ENCODE data around the gene PLPP4. TPM values are rescaled to one million over a fixed set of nuclear protein-coding genes. Genes with fewer than 3 reads are reported as not detected.

PLPP4 gene
- polyA plus RNA-seq, 1 of the 3 experiments (the other 2 are of a cell fraction): 27.9 TPM

DNA sequence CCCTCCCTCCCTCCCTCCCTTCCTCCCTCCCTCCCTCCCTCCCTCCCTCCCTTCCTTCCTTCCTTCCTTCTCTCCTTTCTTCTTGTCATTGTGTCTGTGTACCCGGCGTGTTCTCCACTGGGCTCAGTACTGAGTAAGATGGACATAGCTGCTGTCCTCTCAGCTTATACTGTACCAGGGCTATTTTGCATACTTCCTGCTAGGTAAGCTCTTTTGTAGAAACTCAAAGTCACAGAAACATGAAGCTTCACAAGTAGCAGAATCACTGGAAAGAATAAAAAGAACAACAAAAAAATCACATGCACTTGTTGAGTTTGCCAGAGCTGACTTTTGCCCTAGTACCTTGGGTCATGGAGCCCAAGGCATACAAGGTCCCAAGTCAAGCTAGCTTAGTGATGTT lies 125.7 kb downstream of the PLPP4 start:
- peaks cover 0 to 7% of the 10 kb centered on the region in 2 experiments for H3K36me3 ChIP-seq (replicated peaks in 1 of 2; ENCODE audit: control insufficient read depth in 1 of 2, insufficient read depth in 2 of 2, low read length in 1 of 2)
- H3K4me1 ChIP-seq (ENCODE audit: control insufficient read depth in 1 of 2, insufficient read depth in 2 of 2, low read depth in 1 of 2, low read length in 1 of 2): no peaks in the 10 kb centered on the region; a peak in 1 of 4 replicates
- no peaks in the 10 kb centered on the region for H3K9me2 ChIP-seq
- no peak for DNase-seq
- H3F3A ChIP-seq (replicated peaks; ENCODE audit: insufficient read depth): peaks cover 4% of the 10 kb centered on the region
- H3K27ac ChIP-seq (ENCODE audit: low read depth in 2 of 2, low read length in 1 of 2): no peak overlapping the region
- H3K9me3 ChIP-seq: no peaks in the 10 kb centered on the region
- H3K27me3 ChIP-seq (ENCODE audit: insufficient read depth): no peaks in the 10 kb centered on the region
- ChIA-PET POLR2A (no interaction called here), CTCF (no interaction called here)
- H3K4me3 ChIP-seq (ENCODE audit: low read depth in 2 of 2, low read length in 1 of 2): no peak overlapping the region
- peaks cover 25% of the 10 kb centered on the region; the same call in 1 of the 2 replicates for H3K79me2 ChIP-seq (ENCODE audit: insufficient read depth)
- no peak overlapping the region for H3K9ac ChIP-seq
- peaks cover 4% of the 10 kb centered on the region; the same call in 1 of the 2 replicates for H4K20me1 ChIP-seq (ENCODE audit: insufficient read depth)
- TF ChIP-seq MEF2A (IDR thresholded peaks at IDR 0.05; ENCODE audit: borderline replicate concordance, low read depth): no peak
- no peak for TF ChIP-seq EZH2phosphoT487 (IDR thresholded peaks at IDR 0.05; ENCODE audit: borderline replicate concordance, low read depth)
- TF ChIP-seq TEAD4 (IDR thresholded peaks at IDR 0.05; ENCODE audit: borderline replicate concordance, insufficient read depth): no peak
- no peak for TF ChIP-seq TAF1 (IDR thresholded peaks at IDR 0.05; ENCODE audit: borderline replicate concordance, low read depth, low read length)
- TF ChIP-seq NFIC (IDR thresholded peaks at IDR 0.05; ENCODE audit: borderline replicate concordance): no peak
- no peak for TF ChIP-seq FOXM1 (IDR thresholded peaks at IDR 0.05; ENCODE audit: low read depth)
- TF ChIP-seq YY1 (IDR thresholded peaks at IDR 0.05; ENCODE audit: low read depth): no peak
- no peak for TF ChIP-seq RXRA (IDR thresholded peaks at IDR 0.05; ENCODE audit: borderline replicate concordance, low read depth)
- TF ChIP-seq SIN3A (IDR thresholded peaks at IDR 0.05; ENCODE audit: borderline replicate concordance, low read depth, low read length): no peak
- no peak overlapping the region for H2AFZ ChIP-seq (ENCODE audit: low read depth)
- WGBS (ENCODE audit: low lambda C conversion rate): 62% methylated on average over 2 of the region's 2 CpGs
- no peak overlapping the region for H3K4me2 ChIP-seq

DNA sequence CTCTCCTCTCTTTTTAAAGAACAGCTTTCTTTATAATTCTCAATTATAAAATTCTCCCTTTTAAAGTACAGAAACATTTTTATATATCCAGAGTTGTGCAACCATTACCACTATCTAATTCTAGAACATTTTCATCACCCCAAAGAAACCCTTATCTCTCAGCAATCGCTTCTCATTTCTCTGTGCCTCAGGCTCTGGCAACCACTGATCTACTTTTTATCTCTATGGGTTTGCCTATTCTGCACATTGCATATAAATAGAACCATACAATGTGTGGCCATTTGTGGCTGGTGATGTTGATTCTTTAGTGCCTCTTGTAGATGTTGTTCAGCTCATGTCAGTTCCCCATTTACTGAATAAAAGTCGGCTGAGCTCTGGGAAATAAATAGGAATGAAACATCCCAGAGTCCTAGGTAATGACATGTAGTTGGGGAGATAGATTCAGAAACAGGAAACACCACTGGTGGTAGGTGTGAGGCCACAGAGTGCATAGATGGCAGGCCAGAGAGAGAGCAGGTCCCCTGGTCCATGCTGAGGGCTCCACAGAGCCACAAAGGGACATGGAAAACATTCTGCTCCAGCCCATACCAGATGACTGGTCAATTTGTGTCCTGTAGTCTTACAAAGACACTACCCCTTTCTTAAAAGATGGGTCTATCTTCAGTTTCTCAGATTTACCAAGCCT lies 126.5 kb downstream of the PLPP4 start:
- no peak overlapping the region for H3K4me3 ChIP-seq (ENCODE audit: low read depth in 2 of 2, low read length in 1 of 2)
- DNase-seq: no peak
- H4K20me1 ChIP-seq (ENCODE audit: insufficient read depth): peaks cover 4% of the 10 kb centered on the region; the same call in 1 of the 2 replicates
- no peak overlapping the region for H2AFZ ChIP-seq (ENCODE audit: low read depth)
- peaks cover 4% of the 10 kb centered on the region for H3F3A ChIP-seq (replicated peaks; ENCODE audit: insufficient read depth)
- no peaks in the 10 kb centered on the region for H3K9me3 ChIP-seq
- no peaks in the 10 kb centered on the region for H3K9me2 ChIP-seq
- peaks cover 25% of the 10 kb centered on the region; the same call in 1 of the 2 replicates for H3K79me2 ChIP-seq (ENCODE audit: insufficient read depth)
- no peak for TF ChIP-seq NFIC (IDR thresholded peaks at IDR 0.05; ENCODE audit: borderline replicate concordance)
- TF ChIP-seq RCOR1 (IDR thresholded peaks at IDR 0.05; ENCODE audit: low read length): no peak
- TF ChIP-seq CHD2 (IDR thresholded peaks at IDR 0.05; ENCODE audit: low read length, partially characterized antibody): no peak
- TF ChIP-seq, protein P1, sequence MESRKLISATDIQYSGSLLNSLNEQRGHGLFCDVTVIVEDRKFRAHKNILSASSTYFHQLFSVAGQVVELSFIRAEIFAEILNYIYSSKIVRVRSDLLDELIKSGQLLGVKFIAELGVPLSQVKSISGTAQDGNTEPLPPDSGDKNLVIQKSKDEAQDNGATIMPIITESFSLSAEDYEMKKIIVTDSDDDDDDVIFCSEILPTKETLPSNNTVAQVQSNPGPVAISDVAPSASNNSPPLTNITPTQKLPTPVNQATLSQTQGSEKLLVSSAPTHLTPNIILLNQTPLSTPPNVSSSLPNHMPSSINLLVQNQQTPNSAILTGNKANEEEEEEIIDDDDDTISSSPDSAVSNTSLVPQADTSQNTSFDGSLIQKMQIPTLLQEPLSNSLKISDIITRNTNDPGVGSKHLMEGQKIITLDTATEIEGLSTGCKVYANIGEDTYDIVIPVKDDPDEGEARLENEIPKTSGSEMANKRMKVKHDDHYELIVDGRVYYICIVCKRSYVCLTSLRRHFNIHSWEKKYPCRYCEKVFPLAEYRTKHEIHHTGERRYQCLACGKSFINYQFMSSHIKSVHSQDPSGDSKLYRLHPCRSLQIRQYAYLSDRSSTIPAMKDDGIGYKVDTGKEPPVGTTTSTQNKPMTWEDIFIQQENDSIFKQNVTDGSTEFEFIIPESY (IDR thresholded peaks at IDR 0.05; ENCODE audit: borderline replicate concordance, low read depth): no peak
- no peak for TF ChIP-seq TCF12 (IDR thresholded peaks at IDR 0.05)
- TF ChIP-seq, protein P2, sequence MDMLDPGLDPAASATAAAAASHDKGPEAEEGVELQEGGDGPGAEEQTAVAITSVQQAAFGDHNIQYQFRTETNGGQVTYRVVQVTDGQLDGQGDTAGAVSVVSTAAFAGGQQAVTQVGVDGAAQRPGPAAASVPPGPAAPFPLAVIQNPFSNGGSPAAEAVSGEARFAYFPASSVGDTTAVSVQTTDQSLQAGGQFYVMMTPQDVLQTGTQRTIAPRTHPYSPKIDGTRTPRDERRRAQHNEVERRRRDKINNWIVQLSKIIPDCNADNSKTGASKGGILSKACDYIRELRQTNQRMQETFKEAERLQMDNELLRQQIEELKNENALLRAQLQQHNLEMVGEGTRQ (IDR thresholded peaks at IDR 0.05; ENCODE audit: borderline replicate concordance, low read depth, low read length): no peak
- TF ChIP-seq, protein P3, sequence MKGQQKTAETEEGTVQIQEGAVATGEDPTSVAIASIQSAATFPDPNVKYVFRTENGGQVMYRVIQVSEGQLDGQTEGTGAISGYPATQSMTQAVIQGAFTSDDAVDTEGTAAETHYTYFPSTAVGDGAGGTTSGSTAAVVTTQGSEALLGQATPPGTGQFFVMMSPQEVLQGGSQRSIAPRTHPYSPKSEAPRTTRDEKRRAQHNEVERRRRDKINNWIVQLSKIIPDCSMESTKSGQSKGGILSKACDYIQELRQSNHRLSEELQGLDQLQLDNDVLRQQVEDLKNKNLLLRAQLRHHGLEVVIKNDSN (IDR thresholded peaks at IDR 0.05; ENCODE audit: borderline replicate concordance, low read depth): no peak
- TF ChIP-seq, protein P4, sequence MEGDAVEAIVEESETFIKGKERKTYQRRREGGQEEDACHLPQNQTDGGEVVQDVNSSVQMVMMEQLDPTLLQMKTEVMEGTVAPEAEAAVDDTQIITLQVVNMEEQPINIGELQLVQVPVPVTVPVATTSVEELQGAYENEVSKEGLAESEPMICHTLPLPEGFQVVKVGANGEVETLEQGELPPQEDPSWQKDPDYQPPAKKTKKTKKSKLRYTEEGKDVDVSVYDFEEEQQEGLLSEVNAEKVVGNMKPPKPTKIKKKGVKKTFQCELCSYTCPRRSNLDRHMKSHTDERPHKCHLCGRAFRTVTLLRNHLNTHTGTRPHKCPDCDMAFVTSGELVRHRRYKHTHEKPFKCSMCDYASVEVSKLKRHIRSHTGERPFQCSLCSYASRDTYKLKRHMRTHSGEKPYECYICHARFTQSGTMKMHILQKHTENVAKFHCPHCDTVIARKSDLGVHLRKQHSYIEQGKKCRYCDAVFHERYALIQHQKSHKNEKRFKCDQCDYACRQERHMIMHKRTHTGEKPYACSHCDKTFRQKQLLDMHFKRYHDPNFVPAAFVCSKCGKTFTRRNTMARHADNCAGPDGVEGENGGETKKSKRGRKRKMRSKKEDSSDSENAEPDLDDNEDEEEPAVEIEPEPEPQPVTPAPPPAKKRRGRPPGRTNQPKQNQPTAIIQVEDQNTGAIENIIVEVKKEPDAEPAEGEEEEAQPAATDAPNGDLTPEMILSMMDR (IDR thresholded peaks at IDR 0.05): no peak
- no peak for TF ChIP-seq RAD21 (IDR thresholded peaks at IDR 0.05; ENCODE audit: low read length)
- no peaks in the 10 kb centered on the region for H3K27me3 ChIP-seq (ENCODE audit: insufficient read depth)
- POLR2A ChIA-PET: no interaction called here
- no peak overlapping the region for H3K9ac ChIP-seq
- WGBS (ENCODE audit: low lambda C conversion rate): 64% methylated on average over 2 of the region's 2 CpGs
- no peak overlapping the region for H3K27ac ChIP-seq (ENCODE audit: low read depth in 2 of 2, low read length in 1 of 2)
- no peak overlapping the region for H3K4me2 ChIP-seq
- H3K4me1 ChIP-seq (ENCODE audit: control insufficient read depth in 1 of 2, insufficient read depth in 2 of 2, low read depth in 1 of 2, low read length in 1 of 2): peaks cover 0 to 3% of the 10 kb centered on the region in 2 experiments; a peak in 1 of 4 replicates
- peaks cover 0 to 7% of the 10 kb centered on the region in 2 experiments for H3K36me3 ChIP-seq (replicated peaks in 1 of 2; ENCODE audit: control insufficient read depth in 1 of 2, insufficient read depth in 2 of 2, low read length in 1 of 2)
- CTCF ChIA-PET: no interaction called here

Measured in SK-N-SH (cell line).